SK-N-SH (cell line): ENCODE measurements around the gene ZNF44. TPM values are rescaled to one million over a fixed set of nuclear protein-coding genes. Genes with fewer than 3 reads are reported as not detected.

Experiments
- CTCF ChIA-PET: fragments of 300-600, 350-600 bp; formaldehyde crosslinking; extraction: SDS; loops from one replicate; lab custom pipeline; 2021; lab: Yijun Ruan, JAX
- POLR2A ChIA-PET: fragments of 350-600 bp; sonication (Branson Sonifier 250); formaldehyde crosslinking; extraction: SDS; loops from one replicate; lab custom pipeline; 2020; ENCODE audit warnings: antibody characterized with exemption, inconsistent platforms; lab: Yijun Ruan, JAX
- DNase-seq: peaks from one replicate; pipeline ENCODE4 v3.0.0; 2012
- H2AFZ ChIP-seq: fragments of 200-600 bp; sonication (generic); 2 replicates; pipeline ENCODE4 v1.8.1; 2016; ENCODE audit warnings: antibody characterized with exemption, mild to moderate bottlenecking, low read depth
- H3F3A ChIP-seq: fragments of 200-600 bp; sonication (generic); replicated peaks from 2 replicates; pipeline ENCODE3; 2016; ENCODE audit warnings: antibody characterized with exemption, mild to moderate bottlenecking; ENCODE audit not compliant: insufficient read depth
- H3K27ac ChIP-seq, 2 experiments: fragments of 200-500 bp in 1 of 2; fragments of 200-600 bp in 1 of 2; sonication (Bioruptor generic) in 1 of 2; sonication (generic), shearing (Covaris generic) in 1 of 2; 2 replicates each; pipeline versions ENCODE4 v1.5.1 to v1.6.1; 2014 to 2016; ENCODE audit warnings: low read depth in 2 of 2, inconsistent platforms in 1 of 2, low read length in 1 of 2, mild to moderate bottlenecking in 1 of 2, mixed read lengths in 1 of 2
- H3K27me3 ChIP-seq: fragments of 200-600 bp; sonication (generic), shearing (Covaris generic); 2 replicates; pipeline ENCODE4 v1.6.1; 2016; ENCODE audit warnings: mixed run types; ENCODE audit not compliant: insufficient read depth
- H3K36me3 ChIP-seq, 2 experiments: fragments of 200-500 bp in 1 of 2; fragments of 200-600 bp in 1 of 2; sonication (Bioruptor generic) in 1 of 2; sonication (generic) in 1 of 2; replicated peaks in 1 of 2; 2 replicates each; pipeline versions ENCODE3 to v1.5.1; 2014 to 2016; ENCODE audit warnings: low read length in 1 of 2, mild to moderate bottlenecking in 1 of 2; ENCODE audit not compliant: insufficient read depth in 2 of 2, control insufficient read depth in 1 of 2
- H3K4me1 ChIP-seq, 2 experiments: fragments of 200-500 bp in 1 of 2; fragments of 200-600 bp in 1 of 2; sonication (Bioruptor generic) in 1 of 2; sonication (generic), shearing (Covaris generic) in 1 of 2; 2 replicates each; pipeline versions ENCODE4 v1.5.1 to v1.6.1; 2014 to 2016; ENCODE audit warnings: low read depth in 1 of 2, low read length in 1 of 2, mixed run types in 1 of 2; ENCODE audit not compliant: insufficient read depth in 2 of 2, control insufficient read depth in 1 of 2
- H3K4me2 ChIP-seq: fragments of 200-600 bp; sonication (generic), shearing (Covaris generic); 2 replicates; pipeline ENCODE4 v1.6.1; 2017; ENCODE audit warnings: mixed run types
- H3K4me3 ChIP-seq, 2 experiments: fragments of 200-500 bp in 1 of 2; fragments of 200-600 bp in 1 of 2; sonication (Bioruptor generic) in 1 of 2; sonication (generic), shearing (Covaris generic) in 1 of 2; 2 replicates each; pipeline versions ENCODE4 v1.5.1 to v1.8.1; 2014 to 2016; ENCODE audit warnings: low read depth in 2 of 2, inconsistent platforms in 1 of 2, low read length in 1 of 2, mild to moderate bottlenecking in 1 of 2, mixed read lengths in 1 of 2, moderate library complexity in 1 of 2
- H3K79me2 ChIP-seq: fragments of 200-600 bp; sonication (generic); 2 replicates; pipeline ENCODE4 v1.8.1; 2017; ENCODE audit warnings: mild to moderate bottlenecking; ENCODE audit not compliant: insufficient read depth
- H3K9ac ChIP-seq: fragments of 200-600 bp; sonication (generic); 2 replicates; pipeline ENCODE4 v1.6.1; 2017; ENCODE audit warnings: mixed run types
- H3K9me2 ChIP-seq: fragments of 200-600 bp; sonication (generic); 2 replicates; pipeline ENCODE4 v1.6.1; 2017; ENCODE audit warnings: mixed run types
- H3K9me3 ChIP-seq: fragments of 200-600 bp; sonication (generic); 2 replicates; pipeline ENCODE4 v1.6.1; 2017; ENCODE audit warnings: mixed run types, mild to moderate bottlenecking, moderate library complexity
- H4K20me1 ChIP-seq: fragments of 200-600 bp; sonication (generic); 2 replicates; pipeline ENCODE4 v1.6.1; 2017; ENCODE audit warnings: mild to moderate bottlenecking, mixed run types; ENCODE audit not compliant: insufficient read depth
- EZH2phosphoT487 ChIP-seq: fragments of 200-600 bp; sonication (generic); IDR thresholded peaks from 2 replicates; pipeline ENCODE4 v1.6.1; 2017; ENCODE audit warnings: low read depth, mixed run types, mild to moderate bottlenecking, antibody characterized with exemption, moderate library complexity, borderline replicate concordance
- FOXM1 ChIP-seq: IDR thresholded peaks from 2 replicates; pipeline ENCODE4 v1.4.0; 2012; ENCODE audit warnings: low read depth, mild to moderate bottlenecking
- GATA2 ChIP-seq: sonication (generic); formaldehyde crosslinking; IDR thresholded peaks from 2 replicates; pipeline ENCODE4 v1.5.0; 2020; ENCODE audit warnings: mild to moderate bottlenecking, missing genetic modification reagents
- MAX ChIP-seq: IDR thresholded peaks from 2 replicates; pipeline ENCODE4 v1.4.0; 2012; ENCODE audit warnings: low read depth
- PBX3 ChIP-seq: IDR thresholded peaks from 2 replicates; pipeline ENCODE4; 2012
- SMC3 ChIP-seq: IDR thresholded peaks from 2 replicates; pipeline ENCODE4 v1.6.1; 2012; ENCODE audit warnings: low read depth, low read length, improper control_type of control experiment
- WGBS: methylation state at CpG from one replicate; pipeline ENCODE4 v1.1.6; 2017; ENCODE audit warnings: low lambda C conversion rate; 5-methylcytosine and 5-hydroxymethylcytosine counted together
- polyA plus RNA-seq, 3 experiments: library from polyadenylated mRNA; depleted of rRNA; stranded (reverse); fragments of >200 nt; gene quantifications; 2 replicates each; pipeline ENCODE4 v1.2.3, GENCODE V29; 2012
- TF ChIP-seq, protein P1 (sequence below): IDR thresholded peaks from 2 replicates; pipeline ENCODE4 v1.4.0; 2012; ENCODE audit warnings: low read depth, borderline replicate concordance

ZNF44 gene
- polyA plus RNA-seq, 1 of the 3 experiments (the other 2 are of a cell fraction) = 3.6 TPM

DNA sequence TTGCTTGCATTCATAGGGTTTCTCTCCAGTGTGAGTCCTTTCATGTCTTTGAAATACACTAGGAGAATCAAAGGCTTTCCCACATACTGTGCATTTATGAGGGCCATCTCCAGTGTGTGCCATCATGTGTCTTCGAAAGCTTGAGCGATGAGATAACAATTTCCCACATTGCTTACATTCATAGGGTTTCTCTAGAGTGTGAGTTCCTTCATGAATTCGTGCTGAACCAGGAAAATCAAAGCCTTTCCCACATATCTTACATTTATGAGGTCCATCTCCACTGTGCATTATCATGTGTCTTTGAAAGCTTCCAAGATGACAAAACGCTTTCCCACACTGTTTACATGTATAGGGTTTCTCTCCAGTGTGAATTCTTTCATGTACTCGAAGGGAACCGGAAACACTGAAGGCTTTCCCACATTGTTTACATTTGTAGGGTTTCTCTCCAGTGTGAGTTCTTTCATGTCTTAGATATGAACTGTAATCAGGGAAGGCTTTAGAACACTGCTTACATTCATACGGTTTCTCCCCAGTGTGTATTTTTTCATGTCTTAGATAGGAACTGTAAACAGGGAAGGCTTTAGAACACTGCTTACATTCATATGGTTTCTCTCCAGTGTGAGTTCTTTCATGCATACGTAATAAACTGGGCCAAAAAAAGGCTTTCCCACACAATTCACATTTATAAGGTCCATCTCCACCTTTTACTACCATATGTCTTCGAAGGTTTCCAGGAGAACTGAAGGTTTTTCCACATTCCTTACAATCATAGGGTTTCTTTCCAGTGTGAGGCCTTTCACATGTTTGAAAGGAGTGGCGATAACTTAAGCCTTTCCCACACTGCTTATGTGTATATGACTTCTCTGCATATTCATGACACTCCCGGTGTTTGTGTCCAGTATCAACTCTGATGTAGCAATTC, 21.4 kb downstream of the ZNF44 start:
- peak overlapping the region in 1 of 2 experiments; percentile 17; a peak in 1 of 4 replicates for H3K4me3 ChIP-seq
- H3K27me3 ChIP-seq = no peaks in the 10 kb centered on the region
- peaks cover 23% of the 10 kb centered on the region; the same call in 1 of the 2 replicates for H3K79me2 ChIP-seq
- H3F3A ChIP-seq = peaks cover 3% of the 10 kb centered on the region
- DNase-seq = no peak
- H3K9ac ChIP-seq = no peak overlapping the region
- peaks cover 24 to 67% of the 10 kb centered on the region in 2 experiments for H3K36me3 ChIP-seq
- TF ChIP-seq PBX3 = no peak
- TF ChIP-seq, all 33 proteins: peak for 0
- Histone ChIP-seq H3K4me1 (no peaks in the 10 kb centered on the region), H3K4me2 (no peak overlapping the region), H4K20me1 (no peaks in the 10 kb centered on the region), H3K9me3 (peaks cover 37% of the 10 kb centered on the region), H2AFZ (no peak overlapping the region), H3K27ac (no peak overlapping the region), H3K9me2 (no peaks in the 10 kb centered on the region)
- CTCF ChIA-PET = no interaction called here
- 86% methylated on average over 11 of the region's 11 CpGs for WGBS
- POLR2A ChIA-PET = no interaction called here

DNA sequence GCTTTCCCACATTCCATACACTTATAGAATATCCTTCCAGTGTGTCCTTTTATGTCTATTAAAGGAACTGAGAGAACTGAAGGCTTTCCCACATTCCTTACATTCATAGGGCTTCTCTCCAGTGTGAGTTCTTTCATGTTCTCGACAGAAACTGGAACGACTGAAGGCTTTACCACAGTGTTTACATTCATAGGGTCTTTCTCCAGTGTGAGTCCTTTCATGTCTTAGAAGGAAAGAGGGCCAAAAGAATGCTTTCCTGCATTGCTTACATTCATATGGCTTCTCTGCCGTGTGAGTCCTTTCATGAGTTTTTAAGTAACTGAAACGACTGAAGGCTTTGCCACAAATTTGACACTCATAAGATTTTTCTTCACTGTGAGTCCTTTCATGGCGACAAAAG, 22.3 kb downstream of the ZNF44 start:
- Histone ChIP-seq H3K9me3 (peaks cover 37% of the 10 kb centered on the region), H3K9ac (no peak overlapping the region), H3F3A (peaks cover 3% of the 10 kb centered on the region)
- TF ChIP-seq MAX = no peak
- TF ChIP-seq, protein P1, sequence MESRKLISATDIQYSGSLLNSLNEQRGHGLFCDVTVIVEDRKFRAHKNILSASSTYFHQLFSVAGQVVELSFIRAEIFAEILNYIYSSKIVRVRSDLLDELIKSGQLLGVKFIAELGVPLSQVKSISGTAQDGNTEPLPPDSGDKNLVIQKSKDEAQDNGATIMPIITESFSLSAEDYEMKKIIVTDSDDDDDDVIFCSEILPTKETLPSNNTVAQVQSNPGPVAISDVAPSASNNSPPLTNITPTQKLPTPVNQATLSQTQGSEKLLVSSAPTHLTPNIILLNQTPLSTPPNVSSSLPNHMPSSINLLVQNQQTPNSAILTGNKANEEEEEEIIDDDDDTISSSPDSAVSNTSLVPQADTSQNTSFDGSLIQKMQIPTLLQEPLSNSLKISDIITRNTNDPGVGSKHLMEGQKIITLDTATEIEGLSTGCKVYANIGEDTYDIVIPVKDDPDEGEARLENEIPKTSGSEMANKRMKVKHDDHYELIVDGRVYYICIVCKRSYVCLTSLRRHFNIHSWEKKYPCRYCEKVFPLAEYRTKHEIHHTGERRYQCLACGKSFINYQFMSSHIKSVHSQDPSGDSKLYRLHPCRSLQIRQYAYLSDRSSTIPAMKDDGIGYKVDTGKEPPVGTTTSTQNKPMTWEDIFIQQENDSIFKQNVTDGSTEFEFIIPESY = no peak
- TF ChIP-seq EZH2phosphoT487 = no peak
- TF ChIP-seq FOXM1 = no peak
- no peak for TF ChIP-seq SMC3
- no peak for TF ChIP-seq GATA2 (CRISPR knock-in tag)
- TF ChIP-seq, all 33 proteins: peak for 0
- Histone ChIP-seq H3K27ac (no peak overlapping the region), H3K36me3 (peaks cover 24 to 67% of the 10 kb centered on the region in 2 experiments), H4K20me1 (no peaks in the 10 kb centered on the region), H3K79me2 (peaks cover 14% of the 10 kb centered on the region; the same call in 1 of the 2 replicates), H3K27me3 (no peaks in the 10 kb centered on the region), H3K4me2 (no peak overlapping the region), H3K4me1 (no peaks in the 10 kb centered on the region), H3K4me3 (no peak overlapping the region; a peak in 1 of 4 replicates), H3K9me2 (no peaks in the 10 kb centered on the region), H2AFZ (no peak overlapping the region)
- DNase-seq = no peak
- 65% methylated on average over 5 of the region's 5 CpGs for WGBS
- ChIA-PET POLR2A (no interaction called here), CTCF (no interaction called here)
